BE2C (cell line): ENCODE measurements around the gene CFAP20DC.
"Not testable (repeated sequence)": the region's sequence is repeated elsewhere in the genome, so short reads cannot be mapped to it uniquely, and the experiment has no call there.

Experiments used
- DNase-seq: peaks from one replicate; pipeline ENCODE4 v3.0.0-alpha.2; 2020
- H3K27me3 ChIP-seq: fragments of 250-450 bp; sonication (Bioruptor Pico); 2 replicates; pipeline ENCODE4 v1.5.1; 2020; ENCODE audit warnings: mild to moderate bottlenecking
- H3K36me3 ChIP-seq: fragments of 250-450 bp; sonication (Bioruptor Pico); 2 replicates; pipeline ENCODE4 v1.5.1; 2020; ENCODE audit warnings: mild to moderate bottlenecking
- H3K4me1 ChIP-seq: fragments of 250-450 bp; sonication (Bioruptor Pico); 2 replicates; pipeline ENCODE4 v1.5.1; 2020
- H3K4me3 ChIP-seq: 2 replicates; pipeline ENCODE4 v1.5.1; 2011; ENCODE audit warnings: low read depth, low read length
- H3K9me3 ChIP-seq: fragments of 250-450 bp; sonication (Bioruptor Pico); 2 replicates; pipeline ENCODE4 v1.5.1; 2020
- TF ChIP-seq, protein P1 (sequence below): IDR thresholded peaks from 2 replicates; pipeline ENCODE4 v1.5.1; 2012; ENCODE audit warnings: mild to moderate bottlenecking, low read depth, low read length

CFAP20DC gene

DNA sequence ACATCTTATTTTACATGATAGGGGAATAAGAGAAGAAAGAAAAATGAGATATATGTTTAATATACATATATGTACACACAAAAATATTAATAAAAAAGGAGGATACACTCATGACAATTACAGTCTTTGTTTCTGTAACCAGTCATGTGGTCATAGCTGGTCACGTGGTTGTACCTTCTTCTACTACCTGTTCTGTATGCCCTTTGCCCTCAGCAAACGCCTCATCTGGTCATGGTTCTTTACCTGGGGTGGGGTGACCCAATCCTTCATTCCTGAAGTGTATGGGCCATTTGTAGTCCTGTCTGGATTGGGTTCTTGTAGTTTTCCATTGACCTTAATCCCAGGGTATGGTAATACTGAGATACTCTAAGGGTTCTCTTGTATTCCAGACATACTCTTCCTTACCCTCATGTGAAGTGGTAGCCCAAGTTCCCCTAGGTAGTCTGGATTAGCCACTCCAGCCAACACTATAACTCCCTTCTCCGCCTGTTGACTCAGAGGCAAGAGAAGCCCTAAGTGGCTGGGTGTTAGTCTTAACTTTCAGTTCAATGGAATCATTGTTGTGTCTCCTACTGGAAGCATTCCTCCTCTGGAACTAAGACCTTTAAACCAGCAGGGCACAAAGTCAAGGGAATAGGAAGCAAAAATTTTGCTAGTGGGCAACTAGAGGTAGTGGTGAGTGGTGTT, 336.0 kb downstream of the CFAP20DC start:
- H3K36me3 ChIP-seq: no peaks in the 10 kb centered on the region
- DNase-seq: no peak
- TF ChIP-seq, protein P1, sequence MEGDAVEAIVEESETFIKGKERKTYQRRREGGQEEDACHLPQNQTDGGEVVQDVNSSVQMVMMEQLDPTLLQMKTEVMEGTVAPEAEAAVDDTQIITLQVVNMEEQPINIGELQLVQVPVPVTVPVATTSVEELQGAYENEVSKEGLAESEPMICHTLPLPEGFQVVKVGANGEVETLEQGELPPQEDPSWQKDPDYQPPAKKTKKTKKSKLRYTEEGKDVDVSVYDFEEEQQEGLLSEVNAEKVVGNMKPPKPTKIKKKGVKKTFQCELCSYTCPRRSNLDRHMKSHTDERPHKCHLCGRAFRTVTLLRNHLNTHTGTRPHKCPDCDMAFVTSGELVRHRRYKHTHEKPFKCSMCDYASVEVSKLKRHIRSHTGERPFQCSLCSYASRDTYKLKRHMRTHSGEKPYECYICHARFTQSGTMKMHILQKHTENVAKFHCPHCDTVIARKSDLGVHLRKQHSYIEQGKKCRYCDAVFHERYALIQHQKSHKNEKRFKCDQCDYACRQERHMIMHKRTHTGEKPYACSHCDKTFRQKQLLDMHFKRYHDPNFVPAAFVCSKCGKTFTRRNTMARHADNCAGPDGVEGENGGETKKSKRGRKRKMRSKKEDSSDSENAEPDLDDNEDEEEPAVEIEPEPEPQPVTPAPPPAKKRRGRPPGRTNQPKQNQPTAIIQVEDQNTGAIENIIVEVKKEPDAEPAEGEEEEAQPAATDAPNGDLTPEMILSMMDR: no peak
- no peaks in the 10 kb centered on the region for H3K27me3 ChIP-seq
- H3K9me3 ChIP-seq: no peaks in the 10 kb centered on the region
- no peaks in the 10 kb centered on the region for H3K4me1 ChIP-seq
- no peak overlapping the region for H3K4me3 ChIP-seq

DNA sequence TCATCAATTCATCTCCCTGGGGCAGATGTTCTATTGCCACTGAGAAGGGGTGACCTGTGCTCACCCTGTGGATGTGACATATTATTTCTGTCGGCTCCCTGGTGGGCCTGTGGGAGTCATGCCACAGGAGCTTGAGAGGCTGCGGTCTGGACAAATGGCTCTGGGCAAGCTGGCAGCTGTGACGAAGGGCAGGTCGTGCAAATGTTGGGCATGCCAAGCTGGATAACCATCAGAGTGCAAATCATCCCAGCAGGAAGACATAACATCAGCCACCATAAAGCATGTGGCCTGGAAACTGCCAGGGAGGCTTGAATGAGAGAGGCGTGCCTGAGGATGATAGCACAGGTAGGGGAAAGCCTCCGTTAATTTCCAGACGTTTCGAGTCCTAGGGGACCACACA, 338.0 kb downstream of the CFAP20DC start:
- Histone ChIP-seq H3K4me3 (no peak overlapping the region), H3K9me3 (no peaks in the 10 kb centered on the region), H3K36me3 (no peaks in the 10 kb centered on the region), H3K27me3 (no peaks in the 10 kb centered on the region), H3K4me1 (no peaks in the 10 kb centered on the region)
- no peak for DNase-seq
- TF ChIP-seq, protein P1: no peak

DNA sequence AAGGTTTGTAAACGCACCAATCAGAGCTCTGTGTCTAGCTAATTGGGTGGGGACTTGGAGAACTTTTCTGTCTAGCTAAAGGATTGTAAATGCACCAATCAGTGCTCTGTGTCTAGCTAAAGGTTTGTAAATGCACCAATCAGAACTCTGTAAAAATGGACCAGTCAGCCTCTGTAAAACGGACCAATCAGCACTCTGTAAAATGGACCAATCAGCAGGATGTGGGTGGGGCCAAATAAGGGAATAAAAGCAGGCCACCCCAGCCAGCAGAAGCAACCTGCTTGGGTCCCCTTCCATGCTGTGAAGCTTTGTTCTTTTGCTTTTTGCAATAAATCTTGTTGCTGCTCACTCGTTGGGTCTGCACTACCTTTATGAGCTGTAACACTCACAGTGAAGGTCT, 340.8 kb downstream of the CFAP20DC start:
- H3K27me3 ChIP-seq, H3K4me3 ChIP-seq, H3K4me1 ChIP-seq, DNase-seq, H3K36me3 ChIP-seq, H3K9me3 ChIP-seq: not testable (repeated sequence)

DNA sequence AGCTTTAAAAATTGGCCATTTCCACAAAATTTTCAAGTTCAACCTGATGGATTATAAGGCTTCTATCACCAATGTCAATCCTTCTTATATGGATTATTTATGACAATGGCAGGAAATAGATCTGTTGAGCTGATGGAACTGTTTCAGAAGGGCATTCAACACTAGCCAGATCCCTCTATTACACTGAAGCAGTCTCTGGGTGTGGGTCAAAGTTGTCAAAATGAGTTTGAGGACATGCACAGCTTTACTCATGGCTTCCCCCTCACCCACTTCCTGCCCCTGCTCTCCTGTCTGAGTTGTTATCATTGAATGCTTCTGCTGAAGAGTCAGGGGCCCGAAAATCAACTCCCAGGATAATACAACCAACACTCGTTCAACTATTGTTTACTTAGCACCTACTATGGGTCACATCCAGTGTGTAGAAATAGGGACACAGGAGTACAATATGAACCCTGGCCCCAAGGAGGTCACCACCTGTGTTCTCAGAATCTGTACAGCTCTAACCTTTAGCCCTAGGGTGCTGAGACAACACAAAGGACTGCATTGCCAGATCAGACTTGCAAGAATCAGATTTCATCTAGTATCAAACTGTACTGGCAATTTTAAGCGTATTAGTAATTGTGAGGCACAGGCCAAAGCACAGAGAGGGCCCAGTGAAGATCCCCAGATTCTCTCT, 341.6 kb downstream of the CFAP20DC start:
- no peak for DNase-seq
- no peaks in the 10 kb centered on the region for H3K27me3 ChIP-seq
- H3K36me3 ChIP-seq: no peaks in the 10 kb centered on the region
- no peaks in the 10 kb centered on the region for H3K9me3 ChIP-seq
- no peaks in the 10 kb centered on the region for H3K4me1 ChIP-seq
- TF ChIP-seq, protein P1: no peak
- H3K4me3 ChIP-seq: no peak overlapping the region

DNA sequence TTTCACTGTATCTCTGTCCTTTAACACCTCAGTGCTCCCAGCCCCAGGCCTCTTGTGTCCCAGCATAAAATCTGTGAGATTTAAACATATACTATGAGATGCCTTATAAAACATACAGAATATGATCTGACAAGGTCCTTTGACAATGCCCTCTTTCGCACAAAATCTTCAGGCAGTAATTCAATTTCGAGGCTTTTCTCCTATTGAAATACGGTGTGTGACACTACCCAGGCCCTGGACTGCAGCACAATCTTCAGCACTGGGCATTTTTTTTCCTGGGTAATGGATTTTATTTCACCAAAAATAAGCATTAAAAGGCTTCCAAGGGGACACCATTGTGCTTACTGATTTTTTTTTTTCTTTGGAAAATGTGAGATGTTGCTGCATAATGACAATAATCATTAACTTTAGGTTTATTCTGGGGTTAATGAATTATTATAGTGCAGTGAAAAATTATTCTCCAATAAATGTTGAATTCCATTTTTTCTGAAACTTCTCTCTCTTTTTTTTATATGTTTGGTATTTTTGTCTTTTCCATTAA, 342.4 kb downstream of the CFAP20DC start:
- Histone ChIP-seq H3K9me3 (no peaks in the 10 kb centered on the region), H3K4me3 (no peak overlapping the region), H3K4me1 (no peaks in the 10 kb centered on the region), H3K36me3 (no peaks in the 10 kb centered on the region), H3K27me3 (no peaks in the 10 kb centered on the region)
- DNase-seq: no peak
- TF ChIP-seq, protein P1: no peak

DNA sequence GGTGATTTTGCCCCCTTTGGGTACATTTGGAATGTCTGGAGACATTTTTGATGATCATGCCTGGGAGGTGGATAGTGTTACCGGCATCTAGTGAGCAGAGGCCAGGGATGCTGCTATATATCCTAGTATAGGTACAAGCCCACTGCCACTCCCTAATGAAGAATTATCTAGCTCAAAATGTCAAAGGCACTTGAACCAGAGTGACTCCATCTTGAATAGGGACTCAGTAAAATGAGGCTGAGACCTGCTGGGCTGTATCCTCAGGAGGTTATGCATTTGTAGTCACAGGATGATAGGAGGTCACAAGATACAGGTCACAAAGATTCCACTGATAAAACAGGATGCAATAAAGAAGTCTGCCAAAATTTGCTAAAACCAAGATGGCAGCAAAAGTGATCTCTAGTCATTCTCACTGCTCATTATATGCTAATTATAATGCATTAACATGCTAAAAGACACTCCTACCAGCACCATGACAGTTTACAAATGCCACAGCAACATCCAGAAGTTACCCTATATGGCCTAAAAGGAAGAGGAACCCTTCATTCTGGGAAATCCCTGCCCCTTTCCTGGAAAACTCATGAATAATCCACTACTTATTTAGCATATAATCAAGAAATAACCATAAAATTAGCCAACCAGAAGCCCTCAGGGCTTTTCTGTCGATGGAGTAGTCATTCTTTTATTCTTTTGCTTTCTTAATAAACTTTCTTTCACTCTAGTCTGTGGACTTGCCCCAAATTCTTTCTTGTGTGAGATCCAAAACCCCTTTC, 343.2 kb downstream of the CFAP20DC start:
- no peaks in the 10 kb centered on the region for H3K36me3 ChIP-seq
- H3K9me3 ChIP-seq: no peaks in the 10 kb centered on the region
- H3K4me1 ChIP-seq: no peaks in the 10 kb centered on the region
- H3K4me3 ChIP-seq: no peak overlapping the region
- TF ChIP-seq, protein P1: no peak
- DNase-seq: no peak
- no peaks in the 10 kb centered on the region for H3K27me3 ChIP-seq
